K562 (cell line): ENCODE measurements around the gene NTM. TPM values are rescaled to one million over a fixed set of nuclear protein-coding genes. Genes with fewer than 3 reads are reported as not detected.

Experiments used
- ATAC-seq: fragments of 200-7000 bp; cut with Tn5 transposase; 3 replicates; pipeline ENCODE4 v1.9.1; 2020; ENCODE audit warnings: moderate library complexity
- BruUV-seq: library from RNA; stranded (reverse); fragments of 400-500 nt; replicated peaks from 2 replicates; lab custom pipeline; 2021; lab: Mats Ljungman, UMichigan
- CTCF ChIA-PET: fragments of 300-600 bp; formaldehyde crosslinking; extraction: SDS; loops from one replicate; lab custom pipeline; 2021; ENCODE audit warnings: low intra/inter-chr PET ratio; lab: Yijun Ruan, JAX
- POLR2A ChIA-PET: fragments of 300-600, 350-650 bp; sonication (Branson Sonifier 250); formaldehyde crosslinking; extraction: SDS; loops from one replicate; lab custom pipeline; 2021; ENCODE audit warnings: antibody characterized with exemption, inconsistent platforms; lab: Yijun Ruan, JAX
- DNase-seq, 4 experiments: peaks; one replicate each; pipeline versions ENCODE4 v3.0.0 to v3.0.0-alpha.2; 2011 to 2018; ENCODE audit warnings: low spot score in 3 of 4, mixed read lengths in 3 of 4; ENCODE audit errors: extremely low read depth in 1 of 4
- FAIRE-seq: peaks from 2 replicates; lab custom pipeline; 2011; peaks lifted over from hg19 to GRCh38; lab: Jason Lieb, UNC
- H2AFZ ChIP-seq: 2 replicates; pipeline ENCODE4 v1.6.0; 2011; ENCODE audit warnings: low read depth, low read length, control low read depth, inconsistent platforms
- H3K27ac ChIP-seq: fragments of 200-600 bp; 3 replicates; pipeline ENCODE4 v1.8.0; 2011; ENCODE audit warnings: low read depth, mild to moderate bottlenecking, control low read depth, inconsistent platforms, low read length, moderate library complexity, mixed read lengths; ENCODE audit errors: extremely low read depth
- H3K27me3 ChIP-seq, 2 experiments: fragments of 300-600 bp in 1 of 2; 2 replicates in 1 of 2; 3 replicates in 1 of 2; pipeline versions ENCODE4 v1.6.0 to v1.8.0; 2011; ENCODE audit warnings: inconsistent platforms in 2 of 2, low read length in 2 of 2, mild to moderate bottlenecking in 1 of 2, mixed read lengths in 1 of 2, moderate library complexity in 1 of 2; ENCODE audit not compliant: control insufficient read depth in 2 of 2, insufficient read depth in 2 of 2
- H3K36me3 ChIP-seq: fragments of 300-600 bp; 3 replicates; pipeline ENCODE4 v1.8.0; 2011; ENCODE audit warnings: mild to moderate bottlenecking, low read length, inconsistent platforms; ENCODE audit not compliant: control insufficient read depth, insufficient read depth
- H3K4me1 ChIP-seq, 2 experiments: fragments of 200-600 bp in 1 of 2; replicated peaks in 1 of 2; 2 replicates in 1 of 2; 3 replicates in 1 of 2; pipeline versions ENCODE4 v1.5.1 to v1.8.0; 2011; ENCODE audit warnings: inconsistent platforms in 2 of 2, low read length in 2 of 2, mild to moderate bottlenecking in 1 of 2, mixed read lengths in 1 of 2, moderate library complexity in 1 of 2; ENCODE audit not compliant: control insufficient read depth in 2 of 2, insufficient read depth in 2 of 2
- H3K4me2 ChIP-seq: 2 replicates; pipeline ENCODE4 v1.6.1; 2011; ENCODE audit warnings: low read length, control low read depth, inconsistent platforms, mixed read lengths; ENCODE audit not compliant: insufficient read depth
- H3K4me3 ChIP-seq: fragments of 200-600 bp; sonication (generic), shearing (Covaris generic); 2 replicates; pipeline ENCODE4 v1.5.1; 2016; ENCODE audit warnings: control low read depth, inconsistent platforms
- H3K79me2 ChIP-seq: fragments of 200-600 bp; 3 replicates; pipeline ENCODE4 v1.8.0; 2011; ENCODE audit warnings: low read length, inconsistent platforms; ENCODE audit not compliant: control insufficient read depth, insufficient read depth
- H3K9ac ChIP-seq, 2 experiments: 2 replicates each; pipeline versions ENCODE4 v1.6.0 to v1.6.1; 2011; ENCODE audit warnings: low read depth in 2 of 2, low read length in 2 of 2, control low read depth in 1 of 2, inconsistent platforms in 1 of 2, mild to moderate bottlenecking in 1 of 2, mixed read lengths in 1 of 2; ENCODE audit not compliant: insufficient read depth in 1 of 2
- H3K9me1 ChIP-seq: one replicate; pipeline ENCODE4 v1.6.0; 2011; ENCODE audit warnings: inconsistent platforms, mild to moderate bottlenecking, low read length, moderate library complexity; ENCODE audit not compliant: control insufficient read depth, insufficient read depth
- H3K9me3 ChIP-seq: replicated peaks from 2 replicates; pipeline ENCODE4 v1.5.1; 2011; ENCODE audit warnings: low read depth, low read length, inconsistent platforms; ENCODE audit not compliant: control insufficient read depth, insufficient read depth
- H4K20me1 ChIP-seq: replicated peaks from 2 replicates; pipeline ENCODE4 v1.6.1; 2011; ENCODE audit warnings: low read length, inconsistent platforms, mixed read lengths; ENCODE audit not compliant: control insufficient read depth, insufficient read depth
- ARHGAP35 ChIP-seq: fragments of 450-650 bp; IDR thresholded peaks from 2 replicates; pipeline ENCODE4 v1.6.1; 2018; ENCODE audit not compliant: partially characterized antibody
- ATF6 ChIP-seq: sonication (generic); formaldehyde crosslinking; IDR thresholded peaks from 2 replicates; pipeline ENCODE4 v1.4.0; 2020; ENCODE audit warnings: mild to moderate bottlenecking, missing genetic modification reagents
- SREBF1 ChIP-seq: fragments of 150-350 bp; IDR thresholded peaks from 2 replicates; pipeline ENCODE4 v1.6.1; 2014; ENCODE audit warnings: antibody characterized with exemption, low read depth, low read length, borderline replicate concordance
- SRSF9 ChIP-seq: fragments of 200-400 bp; formaldehyde crosslinking; IDR thresholded peaks from 2 replicates; pipeline ENCODE4 v1.6.1; 2017; ENCODE audit warnings: low read depth, low read length, borderline replicate concordance
- TEAD1 ChIP-seq, 2 experiments: fragments of 450-650 bp in 1 of 2; sonication (generic) in 1 of 2; formaldehyde crosslinking; IDR thresholded peaks; 2 replicates each; pipeline versions ENCODE4 v1.4.0 to v1.8.0; 2020 to 2022; ENCODE audit warnings: mild to moderate bottlenecking in 2 of 2, missing genetic modification reagents in 1 of 2
- ZNF507 ChIP-seq: conservative IDR thresholded peaks from 2 replicates; pipeline ENCODE4 v1.6.1; 2017; ENCODE audit warnings: missing genetic modification characterization, missing compliant biosample characterization
- WGBS: fragments of 100-300 bp; shearing (Covaris generic); methylation state at CpG from one replicate; pipeline ENCODE4 v1.1.6; 2016; ENCODE audit warnings: low coverage, mixed read lengths; ENCODE audit not compliant: insufficient coverage; ENCODE audit errors: missing lambda C conversion rate; 5-methylcytosine and 5-hydroxymethylcytosine counted together
- in situ Hi-C: fragments of 300-500 bp; cut with MboI; formaldehyde crosslinking; loops from 4 replicates; pipeline ENCODE4 v1.15.0; 2018; ENCODE audit warnings: inconsistent platforms, mixed read lengths
- intact Hi-C: fragments of 100-400 bp; cut with micrococcal nuclease; formaldehyde crosslinking; loops from 2 replicates; pipeline ENCODE4 v1.14.2; 2022
- polyA plus RNA-seq, 8 experiments: library from polyadenylated mRNA; depleted of rRNA in 4 of 8; stranded (reverse) in 5 of 8; unstranded in 3 of 8; fragments of >200 nt; fragmentation: Nextera tagmentation in 2 of 8; fragmentation: Illumina TruSeq in 1 of 8; extraction: Ambion mirVana in 2 of 8; extraction: Trizol in 1 of 8; gene quantifications; 2 replicates each; pipeline versions ENCODE4 v1.2.1 to v1.2.3, GENCODE V29; 2011 to 2014; ENCODE audit warnings: inconsistent platforms in 1 of 8, missing spikeins in 1 of 8
- total RNA-seq, 7 experiments: library from RNA; depleted of rRNA in 6 of 7; stranded (reverse); fragments of >200 nt in 6 of 7; fragmentation: Illumina TruSeq in 2 of 7; extraction: Trizol in 2 of 7; gene quantifications; 2 replicates each; pipeline versions ENCODE4 v1.2.1 to v1.2.3, GENCODE V29; 2011 to 2021; ENCODE audit warnings: low replicate concordance in 1 of 7
- TF ChIP-seq, protein P1 (sequence below): fragments of 450-650 bp; formaldehyde crosslinking; conservative IDR thresholded peaks from 2 replicates; pipeline ENCODE4 v1.4.0; 2022; ENCODE audit warnings: mild to moderate bottlenecking, missing genetic modification characterization

The NTM gene
- total and polyA plus RNA-seq, 9 of the 15 experiments (the other 6 are each of a cell fraction or from before 2014, with no cell fraction given), result not detected

DNA sequence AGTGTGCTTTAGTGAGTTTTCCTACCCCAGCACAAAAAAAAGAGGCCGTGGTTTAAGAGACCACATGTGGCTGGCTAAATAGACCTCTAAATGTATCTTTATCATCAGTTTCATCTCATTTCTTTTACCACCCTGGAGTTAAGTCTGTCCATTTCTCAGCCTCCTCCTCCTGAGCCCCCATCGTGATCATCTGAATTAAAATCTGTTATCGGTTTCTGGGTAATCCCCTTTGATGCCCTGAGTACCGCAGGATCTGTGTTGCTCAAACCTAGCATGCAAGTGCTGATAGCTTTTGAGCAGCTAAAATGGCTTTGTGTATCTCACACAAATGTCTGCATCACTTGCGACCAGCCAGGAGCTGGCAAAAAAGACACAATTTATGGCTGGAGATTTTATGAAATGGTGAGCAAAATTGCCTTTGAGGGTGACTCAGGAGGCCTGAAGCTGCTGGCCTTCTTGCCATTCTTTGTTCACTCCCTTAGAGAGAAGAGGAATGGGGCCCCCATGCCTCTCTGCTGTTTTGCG, 236.5 kb downstream of the NTM start (continued):
- TF ChIP-seq, protein P1, sequence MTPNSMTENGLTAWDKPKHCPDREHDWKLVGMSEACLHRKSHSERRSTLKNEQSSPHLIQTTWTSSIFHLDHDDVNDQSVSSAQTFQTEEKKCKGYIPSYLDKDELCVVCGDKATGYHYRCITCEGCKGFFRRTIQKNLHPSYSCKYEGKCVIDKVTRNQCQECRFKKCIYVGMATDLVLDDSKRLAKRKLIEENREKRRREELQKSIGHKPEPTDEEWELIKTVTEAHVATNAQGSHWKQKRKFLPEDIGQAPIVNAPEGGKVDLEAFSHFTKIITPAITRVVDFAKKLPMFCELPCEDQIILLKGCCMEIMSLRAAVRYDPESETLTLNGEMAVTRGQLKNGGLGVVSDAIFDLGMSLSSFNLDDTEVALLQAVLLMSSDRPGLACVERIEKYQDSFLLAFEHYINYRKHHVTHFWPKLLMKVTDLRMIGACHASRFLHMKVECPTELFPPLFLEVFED (CRISPR knock-in tag), result no peak
- TF ChIP-seq SRSF9, result no peak
- no peak for TF ChIP-seq ATF6
- no peak for TF ChIP-seq SREBF1
- no peak for TF ChIP-seq ARHGAP35
- TF ChIP-seq TEAD1 (CRISPR knock-in tag; IDR thresholded peaks at IDR 0.05), result no peak

- no peaks in the 10 kb centered on the region for H3K36me3 ChIP-seq
- no peak overlapping the region for H3K9ac ChIP-seq
- no peaks in the 10 kb centered on the region for H4K20me1 ChIP-seq
- WGBS, result 0% methylated on average over 4 of the region's 4 CpGs
- no peak for ATAC-seq
- POLR2A ChIA-PET, result no interaction called here
- H3K4me2 ChIP-seq, result no peak overlapping the region
- no peak for DNase-seq
- BruUV-seq, result no TSS peak
- H3K79me2 ChIP-seq, result no peaks in the 10 kb centered on the region
- no peak overlapping the region for H3K27ac ChIP-seq
- no peak for FAIRE-seq
- in situ Hi-C loops, result no loop called here
- H3K9me1 ChIP-seq, result no peaks in the 10 kb centered on the region
- H3K27me3 ChIP-seq, result peaks cover 0 to 11% of the 10 kb centered on the region in 2 experiments; a peak in 1 of 5 replicates
- no peak overlapping the region for H3K4me3 ChIP-seq
- CTCF ChIA-PET, result no interaction called here
- no peak for TF ChIP-seq ZNF507 (tag)
- intact Hi-C loops, result no loop called here
- no peaks in the 10 kb centered on the region for H3K9me3 ChIP-seq
- no peak overlapping the region for H2AFZ ChIP-seq
- no peaks in the 10 kb centered on the region for H3K4me1 ChIP-seq
These were observed 238.9 kb downstream of the NTM start for GRCh38 chr11:131609337-131609736.
